Measurements from ENCODE around the gene MFAP5. TPM values are rescaled to one million over a fixed set of nuclear protein-coding genes. Genes with fewer than 3 reads are reported as not detected.

Gene MFAP5
- total and polyA plus RNA-seq, 2 of the 4 experiments (the other 2 are of a cell fraction) = 0.90 to 1.9 TPM

GRCh38 chr12:8606890-8607289 lies 55.7 kb downstream of the MFAP5 start:
- 89% methylated on average over 5 of the region's 6 CpGs; no CpG with 5 or more reads in 1 of the 2 experiments for WGBS, 2 experiments (ENCODE audit: extremely low coverage in 2 of 2, insufficient read length in 1 of 2)
- no peak overlapping the region for H3K4me2 ChIP-seq (ENCODE audit: low read depth, low read length)
- no peak overlapping the region for H3K4ac ChIP-seq (ENCODE audit: low read depth, low read length)
- no peaks in the 10 kb centered on the region for H3K9me3 ChIP-seq (ENCODE audit: control insufficient read depth, insufficient read depth, low read length)
- ATAC-seq (ENCODE audit: low read depth) (no peak), DNase-seq (no peak)
- H2AK5ac ChIP-seq (ENCODE audit: low read depth, low read length) = no peak overlapping the region
- no peaks in the 10 kb centered on the region for H3K79me1 ChIP-seq (ENCODE audit: low read depth in 1 of 2, low read length in 2 of 2)
- H3K56ac ChIP-seq (ENCODE audit: extremely low read depth, insufficient read depth, low read length) = no peak overlapping the region
- H3K27me3 ChIP-seq (ENCODE audit: control insufficient read depth, insufficient read depth, low read length) = no peaks in the 10 kb centered on the region
- no peaks in the 10 kb centered on the region for H3K4me1 ChIP-seq (ENCODE audit: control insufficient read depth, insufficient read depth, low read length)
- H3K18ac ChIP-seq (ENCODE audit: low read depth, low read length) = no peak overlapping the region
- H4K20me1 ChIP-seq (ENCODE audit: insufficient read depth, low read length) = no peaks in the 10 kb centered on the region
- H4K5ac ChIP-seq (ENCODE audit: low read depth, low read length) = no peak overlapping the region
- H3K9me1 ChIP-seq (ENCODE audit: insufficient read depth, low read length) = no peaks in the 10 kb centered on the region
- ChIA-PET POLR2A (ENCODE audit: unreplicated experiment) (no interaction called here), CTCF (no interaction called here)
- BruUV-seq (replicated peaks) = no TSS peak
- TF ChIP-seq ELK1 (IDR thresholded peaks at IDR 0.05; ENCODE audit: borderline replicate concordance, low read depth, low read length) = no peak
- no peak for TF ChIP-seq RAD21 (IDR thresholded peaks at IDR 0.05; ENCODE audit: low read length)
- TF ChIP-seq BHLHE40 (IDR thresholded peaks at IDR 0.05; ENCODE audit: low read depth, low read length) = no peak
- TF ChIP-seq CEBPB (IDR thresholded peaks at IDR 0.05; ENCODE audit: low read depth, low read length) = no peak
- TF ChIP-seq SMC3 (IDR thresholded peaks at IDR 0.05; ENCODE audit: low read depth, low read length) = no peak
- TF ChIP-seq NFE2L2 (IDR thresholded peaks at IDR 0.05; ENCODE audit: low read depth, low read length) = no peak
- no peak for TF ChIP-seq FOS (IDR thresholded peaks at IDR 0.05; ENCODE audit: low read depth, low read length)
- no peak for TF ChIP-seq CHD1 (IDR thresholded peaks at IDR 0.05; ENCODE audit: low read depth, low read length)
- no peak for TF ChIP-seq RCOR1 (IDR thresholded peaks at IDR 0.05; ENCODE audit: insufficient replicate concordance, low read length)
- TF ChIP-seq MXI1 (IDR thresholded peaks at IDR 0.05; ENCODE audit: borderline replicate concordance, low read depth, low read length) = no peak
- no peak overlapping the region for H3K4me3 ChIP-seq (ENCODE audit: insufficient read depth, low read depth, low read length)
- no peak overlapping the region for H3K23ac ChIP-seq (ENCODE audit: low read depth, low read length)
- H2BK5ac ChIP-seq (ENCODE audit: low read depth, low read length, poor library complexity, severe bottlenecking) = no peak overlapping the region
- H3K14ac ChIP-seq (replicated peaks; ENCODE audit: low read depth, low read length) = no peak overlapping the region
- no peak overlapping the region for H3K27ac ChIP-seq (ENCODE audit: insufficient read depth, low read length)
- intact Hi-C loops (cut with micrococcal nuclease) (no loop called here), in situ Hi-C loops (cut with MboI; ENCODE audit: low sequenced_read_pairs) (no loop called here), dilution Hi-C loops (cut with HindIII; ENCODE audit: low sequenced_read_pairs, unreplicated experiment) (no loop called here)
- no peak overlapping the region for H2AFZ ChIP-seq (replicated peaks; ENCODE audit: low read length, poor library complexity)
- no peak overlapping the region for H4K8ac ChIP-seq (ENCODE audit: low read depth in 2 of 2, low read length in 2 of 2)
- no peak overlapping the region for H2BK120ac ChIP-seq (ENCODE audit: low read depth, low read length)
- H3K36me3 ChIP-seq (ENCODE audit: control insufficient read depth, insufficient read depth, low read length) = no peaks in the 10 kb centered on the region
- H3K9ac ChIP-seq (ENCODE audit: low read depth, low read length) = no peak overlapping the region
- H2AK9ac ChIP-seq (replicated peaks; ENCODE audit: low read depth, low read length, poor library complexity) = no peak overlapping the region
- no peak overlapping the region for H2BK15ac ChIP-seq (ENCODE audit: low read depth, low read length)
- H4K91ac ChIP-seq (ENCODE audit: insufficient read depth, low read depth, low read length) = no peak overlapping the region
- H2BK20ac ChIP-seq (ENCODE audit: low read depth, low read length) = no peak overlapping the region
